GM10266 (cell line): Measurements from ENCODE around the gene AGBL2.
"Not testable (repeated sequence)": the region's sequence is repeated elsewhere in the genome, so short reads cannot be mapped to it uniquely, and the experiment has no call there.

Experiments
- DNase-seq: peaks from one replicate; pipeline ENCODE4 v3.0.0; 2012; ENCODE audit errors: extremely low spot score
- CTCF ChIP-seq: IDR thresholded peaks from 2 replicates; pipeline ENCODE4 v1.5.1; 2012; ENCODE audit warnings: mild to moderate bottlenecking, low read depth; ENCODE audit not compliant: control insufficient read depth, insufficient read depth; ENCODE audit errors: missing control alignments

AGBL2 gene

DNA sequence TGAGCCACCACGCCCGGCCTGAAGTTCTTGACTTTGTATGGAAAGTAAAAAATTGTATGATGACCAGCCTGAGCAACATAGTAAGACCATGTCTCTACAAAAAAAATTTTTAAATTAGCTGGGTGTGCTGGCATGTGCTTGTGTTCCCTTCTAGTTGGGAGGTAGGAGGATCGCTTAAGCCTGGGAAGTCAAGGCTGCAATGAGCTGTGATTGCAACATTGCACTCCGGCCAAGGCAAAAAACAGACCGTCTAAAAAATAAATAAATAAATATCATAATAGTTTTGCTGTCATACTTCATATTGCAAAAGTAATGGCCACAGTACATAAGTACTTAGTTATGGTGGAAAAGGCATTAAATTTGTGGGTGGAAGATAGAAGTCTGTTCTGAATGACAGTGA, 3.4 kb downstream of the AGBL2 start:
- DNase-seq = no peak
- TF ChIP-seq CTCF = no peak

- TF ChIP-seq CTCF = no peak
- no peak for DNase-seq
Observed at GRCh38 chr11:47711225-47711624, 3.9 kb downstream of the AGBL2 start.

DNA sequence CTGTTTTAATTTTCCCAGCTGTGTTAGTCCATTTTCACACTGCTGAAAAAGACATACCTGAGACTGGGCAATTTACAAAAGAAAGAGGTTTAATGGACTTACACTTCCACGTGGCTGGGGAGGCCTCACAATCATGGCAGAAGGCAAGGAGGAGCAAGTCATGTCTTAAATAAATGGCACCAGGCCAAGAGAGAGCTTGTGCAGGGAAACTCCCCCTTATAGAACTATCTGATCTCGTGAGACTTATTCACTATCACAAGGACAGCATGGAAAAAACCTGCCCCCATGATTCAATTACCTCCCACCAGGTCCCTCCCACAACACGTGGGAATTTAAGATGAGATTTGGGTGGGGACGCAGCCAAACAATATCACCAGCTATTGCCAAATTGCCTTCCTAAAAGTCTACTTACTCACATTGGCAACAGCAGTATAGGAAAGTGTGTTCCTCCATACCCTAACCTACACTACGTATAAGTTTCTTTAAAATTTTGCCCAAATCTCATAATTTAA, 7.8 kb downstream of the AGBL2 start:
- not testable (repeated sequence) for DNase-seq

- no peak for DNase-seq
- no peak for TF ChIP-seq CTCF
Observed at GRCh38 chr11:47705721-47706120, 9.4 kb downstream of the AGBL2 start.

DNA sequence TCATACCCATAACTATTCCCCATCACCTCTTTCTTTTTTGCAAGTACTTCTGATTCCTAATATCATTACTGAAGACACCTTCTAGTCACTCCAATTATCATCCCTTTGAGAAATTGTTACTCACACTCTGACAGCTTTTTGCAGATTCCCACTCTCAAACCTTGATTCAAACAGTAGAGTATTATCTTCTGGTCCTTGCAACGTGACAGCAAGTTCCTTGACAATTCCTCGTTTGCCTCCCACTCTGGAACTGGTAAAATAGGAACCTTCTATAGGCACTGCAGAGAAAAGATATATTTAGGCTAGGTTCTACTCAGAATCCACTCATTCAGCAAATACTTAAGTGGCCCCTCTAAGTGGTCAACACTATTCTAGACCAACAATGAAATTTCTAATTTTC, 23.2 kb downstream of the AGBL2 start:
- DNase-seq = no peak
- no peak for TF ChIP-seq CTCF

DNA sequence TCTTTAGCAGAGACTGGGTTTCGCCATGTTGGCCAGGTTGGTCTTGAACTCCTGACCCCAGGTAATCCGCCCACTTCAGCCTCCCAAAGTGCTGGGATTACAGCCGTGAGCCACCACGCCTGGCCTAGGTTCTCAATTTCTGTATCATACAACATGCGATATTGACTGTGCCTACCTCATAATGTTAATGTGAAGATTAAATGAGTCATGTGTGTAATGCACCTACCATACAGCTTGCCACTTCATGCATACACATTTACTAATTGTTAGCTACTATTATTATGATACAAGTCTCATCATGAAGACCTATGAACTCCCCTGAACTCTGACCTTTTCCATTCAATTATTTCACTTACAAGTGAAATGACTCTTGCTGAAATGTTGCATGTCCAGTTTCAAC, 25.7 kb downstream of the AGBL2 start:
- no peak for DNase-seq

DNA sequence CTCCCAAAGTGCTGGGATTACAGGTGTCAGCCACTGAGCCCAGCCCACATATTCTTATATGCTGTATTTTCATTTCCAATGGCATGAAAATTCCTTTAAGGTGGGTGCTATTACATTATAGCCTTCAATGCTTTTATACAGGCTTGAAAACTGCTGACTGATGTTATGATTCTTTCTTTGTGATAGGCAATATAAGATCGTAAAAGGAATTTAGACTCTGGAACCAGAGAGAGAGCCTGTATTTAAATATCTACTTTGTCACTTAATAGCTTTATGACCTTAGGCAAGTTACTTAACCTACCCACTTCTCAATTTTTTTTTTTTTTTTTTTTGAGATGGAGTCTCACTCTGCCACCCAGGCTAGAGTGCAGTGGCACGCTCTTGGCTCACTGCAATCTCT, 26.2 kb downstream of the AGBL2 start:
- DNase-seq = no peak

More for the DNA sequence above, 25.7 kb downstream of the AGBL2 start:
- TF ChIP-seq CTCF = no peak

More for the DNA sequence above, 26.2 kb downstream of the AGBL2 start:
- no peak for TF ChIP-seq CTCF
